OCI-LY1 (cell line): Measurements from ENCODE around the gene DCTN2.

Experiments
- H2AFZ ChIP-seq: fragments of 200-600 bp; sonication (generic), shearing (Covaris generic); 2 replicates; pipeline ENCODE4 v1.6.0; 2014; ENCODE audit warnings: antibody characterized with exemption, mild to moderate bottlenecking, low read length
- H3F3A ChIP-seq: fragments of 200-600 bp; sonication (generic), shearing (Covaris generic); 2 replicates; pipeline ENCODE4 v1.6.0; 2014; ENCODE audit warnings: mild to moderate bottlenecking, antibody characterized with exemption, low read length, moderate library complexity; ENCODE audit not compliant: insufficient read depth
- H3K27ac ChIP-seq: fragments of 200-600 bp; sonication (generic); 2 replicates; pipeline ENCODE4 v1.5.1; 2014; ENCODE audit warnings: low read length, mixed run types, mild to moderate bottlenecking, low read depth; ENCODE audit not compliant: poor library complexity, severe bottlenecking
- H3K27me3 ChIP-seq: fragments of 200-600 bp; sonication (generic); 2 replicates; pipeline ENCODE4 v1.6.0; 2014; ENCODE audit warnings: antibody characterized with exemption, mild to moderate bottlenecking, low read length, moderate library complexity; ENCODE audit not compliant: insufficient read depth
- H3K36me3 ChIP-seq: fragments of 200-600 bp; sonication (generic); 2 replicates; pipeline ENCODE4 v1.6.1; 2014; ENCODE audit warnings: mild to moderate bottlenecking, antibody characterized with exemption, low read length, moderate library complexity, mixed read lengths; ENCODE audit not compliant: insufficient read depth
- H3K4me1 ChIP-seq: fragments of 200-600 bp; sonication (generic); 2 replicates; pipeline ENCODE4 v1.5.1; 2014; ENCODE audit warnings: mild to moderate bottlenecking, low read length, moderate library complexity; ENCODE audit not compliant: insufficient read depth, severe bottlenecking
- H3K4me2 ChIP-seq: fragments of 200-600 bp; sonication (generic), shearing (Covaris generic); 2 replicates; pipeline ENCODE4 v1.6.1; 2014; ENCODE audit warnings: low read length
- H3K4me3 ChIP-seq: fragments of 200-600 bp; sonication (generic); 2 replicates; pipeline ENCODE4 v1.5.1; 2014; ENCODE audit warnings: low read length, low read depth, mild to moderate bottlenecking, mixed read lengths; ENCODE audit not compliant: poor library complexity, severe bottlenecking
- H3K79me2 ChIP-seq: fragments of 200-600 bp; shearing (Covaris generic); 2 replicates; pipeline ENCODE4 v1.6.1; 2016; ENCODE audit warnings: mixed run types, low read length, mixed read lengths; ENCODE audit not compliant: insufficient read depth
- H3K9ac ChIP-seq: fragments of 200-600 bp; sonication (generic), shearing (Covaris generic); 2 replicates; pipeline ENCODE4 v1.6.1; 2014; ENCODE audit warnings: mild to moderate bottlenecking, low read length, mixed read lengths
- H3K9me2 ChIP-seq: fragments of 200-600 bp; sonication (generic), shearing (Covaris generic); 2 replicates; pipeline ENCODE4 v1.6.1; 2014; ENCODE audit warnings: low read depth, mild to moderate bottlenecking, low read length, mixed read lengths
- H3K9me3 ChIP-seq: fragments of 200-600 bp; shearing (Covaris generic); 2 replicates; pipeline ENCODE4 v1.6.1; 2014; ENCODE audit warnings: low read length, mixed read lengths
- H4K20me1 ChIP-seq: fragments of 200-600 bp; sonication (generic), shearing (Covaris generic); 2 replicates; pipeline ENCODE4 v1.6.0; 2016; ENCODE audit warnings: mild to moderate bottlenecking, low read length; ENCODE audit not compliant: insufficient read depth
- EZH2 ChIP-seq: fragments of 200-600 bp; sonication (generic), shearing (Covaris generic); IDR thresholded peaks from 2 replicates; pipeline ENCODE4 v1.8.0; 2017; ENCODE audit warnings: borderline replicate concordance, mixed run types, mild to moderate bottlenecking, antibody characterized with exemption, low read length, moderate library complexity, mixed read lengths
- TF ChIP-seq, protein P1 (sequence below): fragments of 200-600 bp; sonication (generic), shearing (Covaris generic); IDR thresholded peaks from 2 replicates; pipeline ENCODE4 v1.5.1; 2017; ENCODE audit warnings: mild to moderate bottlenecking, antibody characterized with exemption, low read length, moderate library complexity, mixed read lengths

DCTN2 gene

DNA sequence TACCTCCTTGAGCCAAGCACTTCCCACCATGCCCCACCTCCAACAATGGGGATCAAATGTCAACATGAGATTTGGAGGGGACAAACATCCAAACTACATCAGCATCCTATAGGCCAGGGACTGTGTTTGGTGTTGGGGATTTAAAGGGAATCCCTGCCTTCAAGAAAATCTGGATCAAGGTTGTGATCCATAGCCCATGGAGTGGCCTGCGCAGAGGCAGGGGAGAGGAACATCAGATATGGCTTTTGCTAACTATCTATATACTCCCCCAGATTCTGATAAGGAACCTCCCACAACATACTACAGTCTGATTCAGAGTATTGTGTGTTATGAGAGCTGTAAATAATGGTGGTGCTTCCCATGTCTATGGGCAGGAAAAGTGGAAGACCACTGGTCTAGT lies 7.9 kb upstream of the DCTN2 start:
- Histone ChIP-seq H3K27ac (no peak overlapping the region), H3K79me2 (no peaks in the 10 kb centered on the region), H3K4me2 (no peak overlapping the region), H3K4me3 (no peak overlapping the region), H4K20me1 (no peaks in the 10 kb centered on the region), H3K9me2 (no peaks in the 10 kb centered on the region), H3K27me3 (no peaks in the 10 kb centered on the region), H3K9ac (no peak overlapping the region), H3K36me3 (no peaks in the 10 kb centered on the region), H3K9me3 (no peaks in the 10 kb centered on the region), H3K4me1 (peaks cover 5% of the 10 kb centered on the region), H3F3A (no peaks in the 10 kb centered on the region), H2AFZ (no peak overlapping the region)
- TF ChIP-seq EZH2: no peak
- TF ChIP-seq, protein P1, sequence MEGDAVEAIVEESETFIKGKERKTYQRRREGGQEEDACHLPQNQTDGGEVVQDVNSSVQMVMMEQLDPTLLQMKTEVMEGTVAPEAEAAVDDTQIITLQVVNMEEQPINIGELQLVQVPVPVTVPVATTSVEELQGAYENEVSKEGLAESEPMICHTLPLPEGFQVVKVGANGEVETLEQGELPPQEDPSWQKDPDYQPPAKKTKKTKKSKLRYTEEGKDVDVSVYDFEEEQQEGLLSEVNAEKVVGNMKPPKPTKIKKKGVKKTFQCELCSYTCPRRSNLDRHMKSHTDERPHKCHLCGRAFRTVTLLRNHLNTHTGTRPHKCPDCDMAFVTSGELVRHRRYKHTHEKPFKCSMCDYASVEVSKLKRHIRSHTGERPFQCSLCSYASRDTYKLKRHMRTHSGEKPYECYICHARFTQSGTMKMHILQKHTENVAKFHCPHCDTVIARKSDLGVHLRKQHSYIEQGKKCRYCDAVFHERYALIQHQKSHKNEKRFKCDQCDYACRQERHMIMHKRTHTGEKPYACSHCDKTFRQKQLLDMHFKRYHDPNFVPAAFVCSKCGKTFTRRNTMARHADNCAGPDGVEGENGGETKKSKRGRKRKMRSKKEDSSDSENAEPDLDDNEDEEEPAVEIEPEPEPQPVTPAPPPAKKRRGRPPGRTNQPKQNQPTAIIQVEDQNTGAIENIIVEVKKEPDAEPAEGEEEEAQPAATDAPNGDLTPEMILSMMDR: no peak

DNA sequence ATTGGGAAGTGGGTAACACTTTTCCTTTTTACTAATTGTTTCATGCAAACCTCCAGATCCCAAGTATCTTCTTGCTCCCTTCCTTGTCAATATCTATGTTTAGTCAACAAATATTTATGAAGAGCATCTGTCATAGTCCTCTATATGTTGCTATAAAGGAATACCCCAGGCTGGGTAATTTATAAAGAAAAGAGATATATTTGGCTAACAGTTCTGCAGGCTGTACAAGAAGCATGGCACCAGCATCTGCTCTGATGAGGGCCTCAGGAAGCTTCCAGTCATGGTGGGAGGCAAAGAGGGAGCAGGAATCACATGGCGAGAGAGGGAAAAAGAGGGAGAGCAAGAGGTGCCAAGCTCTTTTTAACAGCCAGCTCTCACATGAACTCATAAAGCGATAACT lies 7.5 kb upstream of the DCTN2 start:
- H3K27me3 ChIP-seq: no peaks in the 10 kb centered on the region
- H3K9me2 ChIP-seq: no peaks in the 10 kb centered on the region
- H3K4me3 ChIP-seq: no peak overlapping the region
- no peak overlapping the region for H3K4me2 ChIP-seq
- H3K9ac ChIP-seq: no peak overlapping the region
- no peak overlapping the region for H2AFZ ChIP-seq
- H3F3A ChIP-seq: no peaks in the 10 kb centered on the region
- no peaks in the 10 kb centered on the region for H3K36me3 ChIP-seq
- no peak overlapping the region for H3K27ac ChIP-seq
- no peaks in the 10 kb centered on the region for H3K9me3 ChIP-seq
- peaks cover 9% of the 10 kb centered on the region for H3K4me1 ChIP-seq
- H3K79me2 ChIP-seq: no peaks in the 10 kb centered on the region
- TF ChIP-seq, protein P1: no peak
- TF ChIP-seq EZH2: no peak
- no peaks in the 10 kb centered on the region for H4K20me1 ChIP-seq

GRCh38 chr12:57553343-57554202 lies 6.6 kb upstream of the DCTN2 start:
- H3K4me2 ChIP-seq: no peak overlapping the region
- no peak overlapping the region for H2AFZ ChIP-seq
- no peak overlapping the region for H3K4me3 ChIP-seq
- H3K9me3 ChIP-seq: no peaks in the 10 kb centered on the region
- H3F3A ChIP-seq: no peaks in the 10 kb centered on the region
- no peak overlapping the region for H3K27ac ChIP-seq
- H3K4me1 ChIP-seq: peaks cover 18% of the 10 kb centered on the region
- H3K9ac ChIP-seq: no peak overlapping the region
- H3K79me2 ChIP-seq: no peaks in the 10 kb centered on the region
- H3K9me2 ChIP-seq: no peaks in the 10 kb centered on the region
- H4K20me1 ChIP-seq: no peaks in the 10 kb centered on the region
- no peak for TF ChIP-seq EZH2
- TF ChIP-seq, protein P1: no peak
- no peaks in the 10 kb centered on the region for H3K36me3 ChIP-seq
- no peaks in the 10 kb centered on the region for H3K27me3 ChIP-seq
